Astrocyte (in vitro differentiated cells and primary cell): Measurements from ENCODE around the gene FBXL16. TPM values are rescaled to one million over a fixed set of nuclear protein-coding genes. Genes with fewer than 3 reads are reported as not detected.

ENCODE experiments used
- DNase-seq: peaks from one replicate; pipeline ENCODE4 v3.0.0-alpha.2; 2010; ENCODE audit warnings: low read depth
- FAIRE-seq: peaks from 2 replicates; lab custom pipeline; 2011; peaks lifted over from hg19 to GRCh38; lab: Jason Lieb, UNC
- H2AFZ ChIP-seq: 2 replicates; pipeline ENCODE4 v1.6.0; 2012; ENCODE audit warnings: low read depth, low read length, inconsistent platforms
- H3K27ac ChIP-seq: 2 replicates; pipeline ENCODE4 v1.5.1; 2011; ENCODE audit warnings: low read depth, low read length, inconsistent platforms
- H3K27me3 ChIP-seq: 2 replicates; pipeline ENCODE4 v1.6.0; 2011; ENCODE audit warnings: low read length, inconsistent platforms; ENCODE audit not compliant: insufficient read depth
- H3K36me3 ChIP-seq: 2 replicates; pipeline ENCODE4 v1.5.1; 2011; ENCODE audit warnings: low read length, inconsistent platforms; ENCODE audit not compliant: insufficient read depth
- H3K4me1 ChIP-seq: 2 replicates; pipeline ENCODE4 v1.5.1; 2011; ENCODE audit warnings: low read length, inconsistent platforms; ENCODE audit not compliant: insufficient read depth
- H3K4me2 ChIP-seq: 2 replicates; pipeline ENCODE4 v1.6.0; 2012; ENCODE audit warnings: low read length, inconsistent platforms
- H3K4me3 ChIP-seq: 2 replicates; pipeline ENCODE4 v1.5.1; 2011; ENCODE audit warnings: low read depth, mild to moderate bottlenecking, low read length, inconsistent platforms; ENCODE audit not compliant: insufficient read depth
- H3K79me2 ChIP-seq: 2 replicates; pipeline ENCODE4 v1.6.0; 2012; ENCODE audit warnings: mild to moderate bottlenecking, low read length, inconsistent platforms; ENCODE audit not compliant: insufficient read depth
- H3K9ac ChIP-seq: 2 replicates; pipeline ENCODE4 v1.6.0; 2012; ENCODE audit warnings: mild to moderate bottlenecking, low read length, inconsistent platforms
- H3K9me3 ChIP-seq: 2 replicates; pipeline ENCODE4 v1.5.1; 2012; ENCODE audit warnings: low read depth, mild to moderate bottlenecking, low read length, inconsistent platforms; ENCODE audit not compliant: insufficient read depth
- H4K20me1 ChIP-seq: 2 replicates; pipeline ENCODE4 v1.6.0; 2012; ENCODE audit warnings: low read length, inconsistent platforms; ENCODE audit not compliant: insufficient read depth
- H3K27ac Mint-ChIP-seq: one replicate; pipeline ENCODE4 v1.8.0; 2021; ENCODE audit warnings: mild to moderate bottlenecking, mixed read lengths; ENCODE audit not compliant: unreplicated experiment
- H3K27me3 Mint-ChIP-seq: one replicate; pipeline ENCODE4 v1.8.0; 2021; ENCODE audit warnings: low read depth, mixed read lengths; ENCODE audit not compliant: unreplicated experiment
- H3K36me3 Mint-ChIP-seq: one replicate; pipeline ENCODE4 v1.8.0; 2021; ENCODE audit warnings: low read depth, mixed read lengths; ENCODE audit not compliant: unreplicated experiment
- H3K4me1 Mint-ChIP-seq: one replicate; pipeline ENCODE4 v1.8.0; 2021; ENCODE audit warnings: low read depth, mixed read lengths; ENCODE audit not compliant: unreplicated experiment
- H3K4me3 Mint-ChIP-seq: one replicate; pipeline ENCODE4 v1.8.0; 2021; ENCODE audit warnings: mild to moderate bottlenecking, moderate library complexity, mixed read lengths; ENCODE audit not compliant: unreplicated experiment
- H3K9me3 Mint-ChIP-seq: one replicate; pipeline ENCODE4 v1.8.0; 2021; ENCODE audit warnings: mild to moderate bottlenecking, mixed read lengths; ENCODE audit not compliant: unreplicated experiment
- CTCF ChIP-seq: IDR thresholded peaks from 2 replicates; pipeline ENCODE4 v1.5.1; 2011; ENCODE audit warnings: low read depth, mild to moderate bottlenecking, inconsistent platforms, low read length, moderate library complexity; ENCODE audit not compliant: insufficient read depth
- EZH2 ChIP-seq: IDR thresholded peaks from 2 replicates; pipeline ENCODE4 v1.6.1; 2012; ENCODE audit warnings: mild to moderate bottlenecking, low read length, inconsistent platforms; ENCODE audit not compliant: insufficient read depth
- total RNA-seq: library from RNA; stranded (reverse); gene quantifications from 2 replicates; pipeline ENCODE4 v1.2.1, GENCODE V29; 2021

Gene FBXL16
- total RNA-seq, 1 donor from 2014 or later: 5.2 TPM

DNA sequence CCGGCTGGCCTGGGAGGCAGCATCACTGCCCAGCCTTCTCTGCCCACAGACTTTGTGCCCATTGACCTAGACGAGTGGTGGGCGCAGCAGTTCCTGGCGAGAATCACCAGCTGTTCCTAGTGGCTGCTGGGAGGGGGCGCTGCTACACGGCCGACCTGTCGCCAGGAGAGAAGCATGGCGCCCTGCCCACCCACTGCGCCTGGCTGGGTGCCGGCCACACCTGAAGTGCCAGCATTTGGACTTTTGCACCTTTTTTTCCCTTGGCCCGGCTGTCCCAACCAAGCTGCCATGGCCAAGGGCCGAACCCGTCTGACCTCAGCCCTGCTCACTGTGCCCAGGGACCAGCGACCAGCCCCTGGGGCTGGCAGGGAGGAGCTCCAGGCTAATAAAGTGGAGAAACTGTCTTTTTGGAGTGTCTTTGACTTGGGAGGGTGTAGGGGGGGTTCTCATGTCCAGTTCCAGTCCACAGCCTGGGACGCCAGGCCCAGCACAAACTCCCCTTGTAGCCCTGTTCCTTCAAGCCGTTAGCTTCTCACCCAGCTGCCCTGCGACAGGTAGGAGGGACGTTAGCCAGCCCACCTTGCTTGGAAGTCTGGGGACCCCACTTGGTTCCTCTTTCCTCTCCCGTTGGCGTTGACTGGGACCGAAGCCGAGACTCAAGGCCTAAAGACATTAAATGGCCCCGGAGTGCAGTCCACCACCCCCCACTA lies 57.4 kb downstream of the FBXL16 start:
- Mint-ChIP-seq H3K4me1 (no peaks in the 10 kb centered on the region), H3K27me3 (no peaks in the 10 kb centered on the region), H3K36me3 (no peaks in the 10 kb centered on the region), H3K4me3 (peak overlapping the region; percentile 87), H3K9me3 (no peaks in the 10 kb centered on the region), H3K27ac (peak overlapping the region; percentile 62)
- TF ChIP-seq CTCF: peak; percentile 8
- no peak for TF ChIP-seq EZH2
- Histone ChIP-seq H3K4me2 (peak overlapping the region; percentile 91), H3K4me1 (peaks cover 15% of the 10 kb centered on the region), H3K27ac (peak overlapping the region; percentile 81), H4K20me1 (no peaks in the 10 kb centered on the region), H3K9me3 (no peaks in the 10 kb centered on the region), H2AFZ (peak overlapping the region; percentile 80), H3K27me3 (no peaks in the 10 kb centered on the region), H3K36me3 (no peaks in the 10 kb centered on the region), H3K79me2 (peaks cover 16% of the 10 kb centered on the region), H3K4me3 (peak overlapping the region; percentile 62), H3K9ac (peak overlapping the region; percentile 84)
- FAIRE-seq: no peak
- no peak for DNase-seq

DNA sequence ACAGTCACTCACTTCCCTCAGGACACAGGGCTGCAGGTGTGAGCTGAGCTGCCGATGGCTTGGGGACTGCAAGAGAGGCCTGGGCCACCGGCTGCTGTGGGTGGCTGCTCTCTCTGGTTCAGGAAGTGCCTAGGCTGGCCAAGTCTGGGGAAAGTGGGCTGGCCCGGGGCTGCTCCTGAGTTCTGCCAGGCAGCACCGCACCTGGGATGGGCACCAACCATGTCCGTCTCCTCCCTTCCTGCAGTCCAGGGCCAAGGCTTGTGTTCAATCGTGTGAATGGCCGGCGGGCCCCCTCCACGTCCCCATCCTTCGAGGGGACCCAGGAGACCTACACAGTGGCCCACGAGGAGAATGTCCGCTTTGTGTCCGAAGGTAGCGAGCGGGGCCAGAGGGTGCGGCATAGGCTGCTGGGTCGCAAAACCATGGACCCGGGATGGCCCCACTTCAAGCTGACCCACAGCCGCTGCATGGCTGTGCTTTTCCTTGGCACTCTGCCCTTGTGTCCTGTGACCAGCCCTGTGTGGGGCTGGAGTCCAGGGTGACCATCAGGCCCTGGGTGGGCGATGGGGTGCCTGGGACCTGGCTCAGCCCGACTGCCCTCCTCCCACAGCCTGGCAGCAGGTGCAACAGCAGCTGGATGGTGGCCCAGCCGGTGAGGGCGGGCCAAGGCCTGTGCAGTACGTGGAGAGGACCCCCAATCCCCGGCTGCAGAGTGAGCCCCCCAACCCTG lies 58.3 kb downstream of the FBXL16 start:
- H3K36me3 Mint-ChIP-seq: no peaks in the 10 kb centered on the region
- H3K27me3 Mint-ChIP-seq: no peaks in the 10 kb centered on the region
- H3K9ac ChIP-seq: no peak overlapping the region
- no peak overlapping the region for H3K27ac Mint-ChIP-seq
- no peak overlapping the region for H3K27ac ChIP-seq
- H2AFZ ChIP-seq: no peak overlapping the region
- H3K9me3 Mint-ChIP-seq: no peaks in the 10 kb centered on the region
- H3K27me3 ChIP-seq: no peaks in the 10 kb centered on the region
- no peak for TF ChIP-seq CTCF
- peaks cover 16% of the 10 kb centered on the region for H3K4me1 ChIP-seq
- peaks cover 16% of the 10 kb centered on the region for H3K79me2 ChIP-seq
- H3K4me3 Mint-ChIP-seq: no peak overlapping the region
- H4K20me1 ChIP-seq: no peaks in the 10 kb centered on the region
- H3K4me3 ChIP-seq: no peak overlapping the region
- H3K4me2 ChIP-seq: peak overlapping the region; percentile 91
- FAIRE-seq (no peak), DNase-seq (no peak)
- no peaks in the 10 kb centered on the region for H3K9me3 ChIP-seq
- no peaks in the 10 kb centered on the region for H3K4me1 Mint-ChIP-seq
- H3K36me3 ChIP-seq: no peaks in the 10 kb centered on the region

GRCh38 chr16:646679-647172 lies 58.9 kb downstream of the FBXL16 start:
- Histone ChIP-seq H3K4me3 (no peak overlapping the region), H3K79me2 (peaks cover 16% of the 10 kb centered on the region), H3K9me3 (no peaks in the 10 kb centered on the region), H3K9ac (no peak overlapping the region), H4K20me1 (no peaks in the 10 kb centered on the region), H3K27me3 (no peaks in the 10 kb centered on the region), H2AFZ (no peak overlapping the region), H3K27ac (no peak overlapping the region), H3K4me2 (no peak overlapping the region), H3K4me1 (peaks cover 17% of the 10 kb centered on the region), H3K36me3 (no peaks in the 10 kb centered on the region)
- peak overlapping the region; percentile 60 for H3K4me3 Mint-ChIP-seq
- no peaks in the 10 kb centered on the region for H3K4me1 Mint-ChIP-seq
- H3K27me3 Mint-ChIP-seq: no peaks in the 10 kb centered on the region
- TF ChIP-seq EZH2 (no peak), CTCF (no peak)
- DNase-seq (no peak), FAIRE-seq (no peak)
- no peaks in the 10 kb centered on the region for H3K9me3 Mint-ChIP-seq
- H3K36me3 Mint-ChIP-seq: no peaks in the 10 kb centered on the region
- no peak overlapping the region for H3K27ac Mint-ChIP-seq
